Measurements from ENCODE around the gene PHLPP2. TPM values are rescaled to one million over a fixed set of nuclear protein-coding genes. Genes with fewer than 3 reads are reported as not detected.

Gene PHLPP2
- total and polyA plus RNA-seq, 10 of the 15 experiments (the other 5 are each of a cell fraction or from before 2014, with no cell fraction given), result 1.0 to 13.2 (median 7.0) TPM

DNA sequence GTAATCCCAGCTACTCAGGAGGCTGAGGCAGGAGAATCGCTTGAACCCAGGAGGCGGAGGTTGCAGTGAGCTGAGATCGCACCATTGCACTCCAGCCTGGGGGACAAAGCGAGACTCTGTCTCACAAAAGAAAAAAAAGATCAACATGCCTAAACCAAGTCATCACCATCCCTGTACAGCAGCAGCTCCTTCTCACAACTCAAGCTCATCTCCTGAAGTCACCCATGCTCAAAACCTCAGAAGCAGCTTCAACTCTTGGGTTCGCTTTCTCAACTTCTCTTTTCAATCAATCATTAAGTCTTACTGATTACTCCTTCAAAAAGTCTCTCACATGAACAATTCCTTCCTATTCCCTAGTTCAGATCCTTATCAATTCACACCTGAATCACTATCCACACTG is 31.3 kb downstream of the PHLPP2 start:
- 50% methylated on average over 5 of the region's 5 CpGs for WGBS (ENCODE audit: insufficient coverage, insufficient replicate concordance, low lambda C conversion rate, missing lambda C conversion rate)
- DNase-seq (ENCODE audit: low read depth, low spot score) (no peak), ATAC-seq (no peak), FAIRE-seq (peak; percentile 81)
- H3K36me3 ChIP-seq (ENCODE audit: control insufficient read depth in 2 of 2, insufficient read depth in 2 of 2, low read length in 1 of 2), result peaks cover 0 to 3% of the 10 kb centered on the region in 2 experiments; a peak in 1 of 4 replicates
- no peaks in the 10 kb centered on the region for H3K4me1 ChIP-seq (ENCODE audit: control insufficient read depth, insufficient read depth, low read length)
- H2AFZ ChIP-seq (ENCODE audit: control insufficient read depth, low read depth, low read length), result no peak overlapping the region
- H3K9me3 ChIP-seq (replicated peaks; ENCODE audit: control insufficient read depth, insufficient read depth, low read length), result no peaks in the 10 kb centered on the region
- no peak overlapping the region for H3K4me2 ChIP-seq (ENCODE audit: control insufficient read depth, insufficient read depth)
- BruUV-seq (replicated peaks), result no TSS peak
- in situ Hi-C loops (cut with MboI), result no loop called here
- intact Hi-C loops (cut with micrococcal nuclease; ENCODE audit: unreplicated experiment), result loop anchor here (10.0 kb wide), 1 partner anchor 62 kb away; no protein-coding TSS in a partner anchor
- SMC1A ChIA-PET (ENCODE audit: uncharacterized antibody, unreplicated experiment), result interaction anchor here (0.7 to 1.4 kb wide), 2 partner anchors 10 to 269 kb away, joined by 3 to 4 read pairs; no protein-coding TSS in a partner anchor
- TF ChIP-seq KAT2A (conservative IDR thresholded peaks at IDR 0.05; ENCODE audit: control insufficient read depth, low read depth, low read length) (no peak), CHD2 (IDR thresholded peaks at IDR 0.05; ENCODE audit: borderline replicate concordance, low read depth, low read length) (no peak), E2F8 (IDR thresholded peaks at IDR 0.05; ENCODE audit: low read depth, partially characterized antibody) (no peak), TBL1XR1 (IDR thresholded peaks at IDR 0.05; ENCODE audit: low read depth, low read length) (no peak), RUNX3 (IDR thresholded peaks at IDR 0.05; ENCODE audit: low read length) (peak; percentile 28; the same call in 1 of the 2 replicates)
- POLR2A ChIA-PET, result no interaction called here
- CTCF ChIA-PET, result no interaction called here
- H3K27me3 ChIP-seq (replicated peaks in 1 of 2; ENCODE audit: control insufficient read depth in 2 of 2, insufficient read depth in 2 of 2, low read length in 1 of 2), result no peaks in the 10 kb centered on the region
- no peaks in the 10 kb centered on the region for H4K20me1 ChIP-seq (ENCODE audit: control insufficient read depth, insufficient read depth)
- no peak overlapping the region for H3K4me3 ChIP-seq
- no peaks in the 10 kb centered on the region for H3K79me2 ChIP-seq (ENCODE audit: control insufficient read depth, insufficient read depth, low read length)
- RAD21 ChIA-PET (ENCODE audit: unreplicated experiment), result no interaction called here
- no peak overlapping the region for H3K9ac ChIP-seq (ENCODE audit: control insufficient read depth, insufficient read depth, low read length)
- no peak overlapping the region for H3K27ac ChIP-seq (ENCODE audit: control insufficient read depth, insufficient read depth)

Measured in GM12878 (cell line).